Measurements from ENCODE around the gene PIPOX. TPM values are rescaled to one million over a fixed set of nuclear protein-coding genes. Genes with fewer than 3 reads are reported as not detected.

The PIPOX gene
- total RNA-seq, 4 donors from 2014 or later, result 0.58 to 1.7 (median 0.93) TPM; not detected in 1

DNA sequence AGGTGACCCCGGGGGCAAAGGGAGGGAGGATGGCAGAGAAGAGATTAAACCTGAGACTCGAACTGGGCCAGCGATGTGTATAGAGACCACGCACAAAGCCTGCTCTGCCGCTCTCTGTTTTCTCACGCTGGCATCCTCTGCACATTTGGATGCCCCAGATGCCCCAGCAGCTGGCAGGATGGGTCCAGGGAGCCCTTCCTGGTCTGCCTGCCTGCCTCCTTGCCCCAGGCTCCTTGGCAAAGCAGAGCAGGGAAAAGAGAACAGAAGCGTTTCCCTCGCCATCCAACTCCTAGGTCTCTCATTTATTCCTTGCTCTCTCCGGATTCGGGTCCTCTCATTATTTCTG, 5.2 kb upstream of the PIPOX start:
- Histone ChIP-seq H3K36me3 (no peaks in the 10 kb centered on the region), H3K27ac (no peak overlapping the region), H3K4me3 (replicated peaks in 1 of 3) (no peak overlapping the region)

DNA sequence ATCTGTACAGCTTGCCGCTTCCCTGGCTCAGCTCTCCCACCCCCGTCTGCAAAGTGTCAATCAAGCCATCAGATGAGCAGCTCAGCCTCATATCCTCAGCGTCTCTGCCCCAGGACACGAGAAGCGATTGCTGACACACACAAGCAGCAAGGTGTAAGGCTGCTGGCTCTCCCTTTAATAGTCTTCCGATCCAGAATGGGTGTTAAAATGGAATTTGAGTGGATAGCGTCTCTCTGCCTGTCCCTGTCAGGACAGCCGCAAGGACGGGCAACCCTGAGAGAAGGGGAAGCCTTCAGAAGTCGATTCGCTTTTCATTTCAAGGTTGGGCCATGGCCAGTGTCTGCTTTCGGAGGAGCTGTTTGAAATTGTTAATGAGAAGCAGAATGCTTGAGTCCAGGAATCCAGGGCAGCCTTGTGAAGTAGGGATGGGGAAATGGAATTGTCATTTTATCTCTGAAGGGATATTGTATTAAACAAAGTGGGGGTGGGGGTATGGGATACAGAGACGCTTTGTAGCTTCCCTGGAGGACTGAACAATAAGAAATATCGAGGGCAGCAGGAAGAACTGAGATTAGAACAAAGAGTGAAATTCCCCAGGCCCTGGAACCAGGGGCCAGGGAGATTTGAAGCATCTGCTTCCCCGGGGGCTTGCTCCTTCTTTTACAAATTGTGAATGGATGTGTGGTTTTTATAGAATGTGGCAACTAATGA, 4.7 kb upstream of the PIPOX start:
- DNase-seq, result no peak
- H3K36me3 ChIP-seq, result no peaks in the 10 kb centered on the region
- TF ChIP-seq, protein P1, sequence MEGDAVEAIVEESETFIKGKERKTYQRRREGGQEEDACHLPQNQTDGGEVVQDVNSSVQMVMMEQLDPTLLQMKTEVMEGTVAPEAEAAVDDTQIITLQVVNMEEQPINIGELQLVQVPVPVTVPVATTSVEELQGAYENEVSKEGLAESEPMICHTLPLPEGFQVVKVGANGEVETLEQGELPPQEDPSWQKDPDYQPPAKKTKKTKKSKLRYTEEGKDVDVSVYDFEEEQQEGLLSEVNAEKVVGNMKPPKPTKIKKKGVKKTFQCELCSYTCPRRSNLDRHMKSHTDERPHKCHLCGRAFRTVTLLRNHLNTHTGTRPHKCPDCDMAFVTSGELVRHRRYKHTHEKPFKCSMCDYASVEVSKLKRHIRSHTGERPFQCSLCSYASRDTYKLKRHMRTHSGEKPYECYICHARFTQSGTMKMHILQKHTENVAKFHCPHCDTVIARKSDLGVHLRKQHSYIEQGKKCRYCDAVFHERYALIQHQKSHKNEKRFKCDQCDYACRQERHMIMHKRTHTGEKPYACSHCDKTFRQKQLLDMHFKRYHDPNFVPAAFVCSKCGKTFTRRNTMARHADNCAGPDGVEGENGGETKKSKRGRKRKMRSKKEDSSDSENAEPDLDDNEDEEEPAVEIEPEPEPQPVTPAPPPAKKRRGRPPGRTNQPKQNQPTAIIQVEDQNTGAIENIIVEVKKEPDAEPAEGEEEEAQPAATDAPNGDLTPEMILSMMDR (IDR thresholded peaks at IDR 0.05), result no peak
- no peak for TF ChIP-seq POLR2A (IDR thresholded peaks at IDR 0.05)
- no peaks in the 10 kb centered on the region for H3K27me3 ChIP-seq
- intact Hi-C loops (cut with DNase I), result no loop called here
- no peak overlapping the region for H3K4me3 ChIP-seq (replicated peaks in 1 of 3)
- WGBS, 2 donors, result 36 to 39% methylated on average over 15 of the region's 15 CpGs
- H3K4me1 ChIP-seq, result peaks cover 4 to 10% of the 10 kb centered on the region in 2 donors
- H3K27ac ChIP-seq, result no peak overlapping the region
- no peaks in the 10 kb centered on the region for H3K9me3 ChIP-seq

More for the DNA sequence above, 5.2 kb upstream of the PIPOX start:
- no peak for DNase-seq
- WGBS, 2 donors, result 76 to 80% methylated on average over 10 of the region's 10 CpGs
- intact Hi-C loops (cut with DNase I), result no loop called here
- no peaks in the 10 kb centered on the region for H3K9me3 ChIP-seq
- peaks cover 0 to 5% of the 10 kb centered on the region in 2 donors for H3K4me1 ChIP-seq
- TF ChIP-seq POLR2A (IDR thresholded peaks at IDR 0.05), result no peak
- TF ChIP-seq, protein P1 (IDR thresholded peaks at IDR 0.05), result no peak
- H3K27me3 ChIP-seq, result no peaks in the 10 kb centered on the region

DNA sequence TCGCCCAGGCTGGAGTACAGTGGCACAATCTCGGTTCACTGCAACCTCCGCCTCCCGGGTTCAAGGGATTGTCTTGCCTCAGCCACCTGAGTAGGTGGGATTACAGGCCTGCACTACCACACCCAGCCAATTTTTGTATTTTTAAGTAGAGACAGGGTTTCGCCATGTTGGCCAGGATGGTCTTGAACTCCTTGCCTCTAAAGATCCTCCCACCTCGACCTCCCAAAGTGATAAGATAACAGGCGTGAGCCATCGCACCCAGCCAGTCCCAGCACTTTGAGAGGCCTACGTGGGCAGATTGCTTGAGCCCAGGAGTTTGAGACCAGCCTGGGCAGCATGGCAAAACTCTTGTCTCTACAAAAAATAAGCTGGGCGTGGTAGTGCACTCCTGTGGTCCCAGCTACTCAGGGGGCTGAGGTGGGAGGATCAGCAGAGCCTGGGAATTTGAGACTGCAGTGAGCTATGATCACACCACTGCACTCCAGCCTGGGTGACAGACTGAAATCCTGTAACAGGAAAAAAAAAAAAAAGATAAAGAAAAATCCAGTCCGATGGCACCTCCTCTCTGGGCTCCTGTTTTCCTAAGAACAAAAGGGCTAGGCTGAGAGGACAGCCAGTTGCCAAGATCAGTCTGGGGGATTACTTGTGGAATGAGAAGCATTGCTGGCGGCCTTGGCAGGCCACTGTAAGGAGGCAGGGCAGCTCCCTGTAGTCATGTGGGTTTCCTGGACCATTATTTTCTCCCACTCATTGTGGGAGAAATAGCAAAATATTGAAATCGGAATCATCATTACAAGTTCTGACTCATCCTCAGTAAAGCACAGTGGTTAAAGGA, 3.0 kb upstream of the PIPOX start:
- WGBS, 2 donors, result 78 to 85% methylated on average over 13 of the region's 13 CpGs
- Histone ChIP-seq H3K4me3 (replicated peaks in 1 of 3) (no peak overlapping the region), H3K27me3 (no peaks in the 10 kb centered on the region), H3K36me3 (no peaks in the 10 kb centered on the region), H3K9me3 (no peaks in the 10 kb centered on the region), H3K27ac (no peak overlapping the region), H3K4me1 (peaks cover 4 to 12% of the 10 kb centered on the region in 2 donors)
- no peak for TF ChIP-seq POLR2A (IDR thresholded peaks at IDR 0.05)
- TF ChIP-seq, protein P1 (IDR thresholded peaks at IDR 0.05), result no peak
- intact Hi-C loops (cut with DNase I), result no loop called here
- DNase-seq, result peak in 1 of 2 donors; percentile 25

DNA sequence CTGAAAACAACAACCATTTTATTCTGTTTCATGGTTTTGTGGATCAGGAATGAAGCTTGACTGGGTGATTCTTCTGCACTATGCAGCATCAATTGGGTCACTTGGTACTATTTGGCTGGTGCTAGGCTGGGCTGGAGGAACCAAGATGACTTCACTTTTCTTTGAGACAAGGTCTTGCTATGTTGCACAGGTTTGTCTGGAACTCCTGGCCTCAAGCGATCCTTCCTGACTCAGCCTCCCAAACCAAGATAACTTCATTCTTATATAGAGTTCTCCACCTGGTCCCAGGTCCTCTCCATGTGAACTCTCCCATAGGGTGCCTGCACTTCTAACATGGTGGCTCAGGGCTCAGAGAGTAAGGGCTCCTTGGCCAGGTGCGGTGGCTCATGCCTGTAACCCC, 1.9 kb upstream of the PIPOX start:
- H3K27me3 ChIP-seq, result no peaks in the 10 kb centered on the region
- no peak for DNase-seq
- peaks cover 4 to 12% of the 10 kb centered on the region in 2 donors for H3K4me1 ChIP-seq
- WGBS, 2 donors, result 100% methylated on average over 2 of the region's 2 CpGs
- H3K4me3 ChIP-seq (replicated peaks in 1 of 3), result no peak overlapping the region
- intact Hi-C loops (cut with DNase I), result no loop called here
- no peak for TF ChIP-seq POLR2A (IDR thresholded peaks at IDR 0.05)
- TF ChIP-seq, protein P1 (IDR thresholded peaks at IDR 0.05), result no peak
- H3K36me3 ChIP-seq, result no peaks in the 10 kb centered on the region
- H3K9me3 ChIP-seq, result no peaks in the 10 kb centered on the region
- H3K27ac ChIP-seq, result no peak overlapping the region

DNA sequence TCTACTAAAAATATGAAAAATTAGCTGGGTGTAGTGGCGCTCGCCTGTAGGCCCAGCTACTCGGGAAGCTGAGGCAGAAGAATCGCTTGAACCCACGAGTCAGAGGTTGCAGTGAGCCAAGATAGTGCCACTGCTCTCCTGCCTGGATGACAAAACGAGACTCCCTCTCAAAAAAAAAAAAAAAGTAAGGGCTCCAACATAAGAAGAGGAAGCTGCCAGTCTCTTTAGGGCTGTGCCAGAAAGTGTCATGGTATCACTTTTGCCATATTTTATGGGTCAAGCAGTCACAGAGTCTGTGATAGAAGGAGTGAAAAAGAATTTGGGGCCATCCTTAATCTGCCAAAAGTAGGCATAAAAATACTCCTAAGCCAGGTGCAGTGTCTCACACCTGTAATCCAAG, 1.4 kb upstream of the PIPOX start:
- TF ChIP-seq, protein P1 (IDR thresholded peaks at IDR 0.05), result no peak
- no peak for TF ChIP-seq POLR2A (IDR thresholded peaks at IDR 0.05)
- H3K27me3 ChIP-seq, result no peaks in the 10 kb centered on the region
- peaks cover 4 to 12% of the 10 kb centered on the region in 2 donors for H3K4me1 ChIP-seq
- H3K9me3 ChIP-seq, result no peaks in the 10 kb centered on the region
- no peak overlapping the region for H3K4me3 ChIP-seq (replicated peaks in 1 of 3)
- intact Hi-C loops (cut with DNase I), result no loop called here
- 93% methylated on average over 6 of the region's 6 CpGs for WGBS, 2 donors
- no peak for DNase-seq
- H3K36me3 ChIP-seq, result no peaks in the 10 kb centered on the region
- H3K27ac ChIP-seq, result no peak overlapping the region
